GM21447 (cell line): Measurements from ENCODE around the gene PDE7B.

Source experiments
- ATAC-seq: cut with Tn5 transposase; IDR thresholded peaks from one replicate; pipeline ENCODE4 v1.9.1; 2021; ENCODE audit not compliant: unreplicated experiment

PDE7B gene

GRCh38 chr6:136061701-136062100 lies 210.2 kb downstream of the PDE7B start:
- no peak for ATAC-seq

- ATAC-seq, result no peak
These were observed 211.6 kb downstream of the PDE7B start for GRCh38 chr6:136063096-136063495.

GRCh38 chr6:136066005-136066404 lies 214.5 kb downstream of the PDE7B start:
- ATAC-seq, result no peak

GRCh38 chr6:136067731-136068341 lies 216.3 kb downstream of the PDE7B start:
- no peak for ATAC-seq

- ATAC-seq, result no peak
These were observed 217.6 kb downstream of the PDE7B start for GRCh38 chr6:136069119-136069518.

GRCh38 chr6:136070815-136071214 lies 219.3 kb downstream of the PDE7B start:
- ATAC-seq, result no peak

GRCh38 chr6:136072691-136073090 lies 221.2 kb downstream of the PDE7B start:
- no peak for ATAC-seq

GRCh38 chr6:136073216-136073615 lies 221.7 kb downstream of the PDE7B start:
- ATAC-seq, result no peak

- ATAC-seq, result no peak
These were observed 225.0 kb downstream of the PDE7B start for GRCh38 chr6:136076496-136076895.

GRCh38 chr6:136077834-136078576 lies 226.5 kb downstream of the PDE7B start:
- no peak for ATAC-seq

GRCh38 chr6:136079701-136080565 lies 228.4 kb downstream of the PDE7B start:
- ATAC-seq, result no peak

- no peak for ATAC-seq
These were observed 232.0 kb downstream of the PDE7B start for GRCh38 chr6:136083540-136083939.

GRCh38 chr6:136084403-136084802 lies 232.9 kb downstream of the PDE7B start:
- ATAC-seq, result no peak

- ATAC-seq, result no peak
These were observed 234.0 kb downstream of the PDE7B start for GRCh38 chr6:136085370-136086115.

- ATAC-seq, result no peak
These were observed 235.2 kb downstream of the PDE7B start for GRCh38 chr6:136086686-136087085.

GRCh38 chr6:136087986-136088385 lies 236.5 kb downstream of the PDE7B start:
- no peak for ATAC-seq

GRCh38 chr6:136088693-136089092 lies 237.2 kb downstream of the PDE7B start:
- ATAC-seq, result no peak

- no peak for ATAC-seq
These were observed 238.4 kb downstream of the PDE7B start for GRCh38 chr6:136089876-136090275.

- no peak for ATAC-seq
These were observed 239.4 kb downstream of the PDE7B start for GRCh38 chr6:136090929-136091328.

GRCh38 chr6:136092897-136093296 lies 241.4 kb downstream of the PDE7B start:
- ATAC-seq, result no peak

- no peak for ATAC-seq
These were observed 242.3 kb downstream of the PDE7B start for GRCh38 chr6:136093835-136094234.
